GM19023 (cell line): ENCODE data around the gene DIAPH1.

Source experiments
- ATAC-seq: cut with Tn5 transposase; IDR thresholded peaks from one replicate; pipeline ENCODE4 v1.9.1; 2021; ENCODE audit warnings: mild to moderate bottlenecking, moderate library complexity; ENCODE audit not compliant: unreplicated experiment

DIAPH1 gene

DNA sequence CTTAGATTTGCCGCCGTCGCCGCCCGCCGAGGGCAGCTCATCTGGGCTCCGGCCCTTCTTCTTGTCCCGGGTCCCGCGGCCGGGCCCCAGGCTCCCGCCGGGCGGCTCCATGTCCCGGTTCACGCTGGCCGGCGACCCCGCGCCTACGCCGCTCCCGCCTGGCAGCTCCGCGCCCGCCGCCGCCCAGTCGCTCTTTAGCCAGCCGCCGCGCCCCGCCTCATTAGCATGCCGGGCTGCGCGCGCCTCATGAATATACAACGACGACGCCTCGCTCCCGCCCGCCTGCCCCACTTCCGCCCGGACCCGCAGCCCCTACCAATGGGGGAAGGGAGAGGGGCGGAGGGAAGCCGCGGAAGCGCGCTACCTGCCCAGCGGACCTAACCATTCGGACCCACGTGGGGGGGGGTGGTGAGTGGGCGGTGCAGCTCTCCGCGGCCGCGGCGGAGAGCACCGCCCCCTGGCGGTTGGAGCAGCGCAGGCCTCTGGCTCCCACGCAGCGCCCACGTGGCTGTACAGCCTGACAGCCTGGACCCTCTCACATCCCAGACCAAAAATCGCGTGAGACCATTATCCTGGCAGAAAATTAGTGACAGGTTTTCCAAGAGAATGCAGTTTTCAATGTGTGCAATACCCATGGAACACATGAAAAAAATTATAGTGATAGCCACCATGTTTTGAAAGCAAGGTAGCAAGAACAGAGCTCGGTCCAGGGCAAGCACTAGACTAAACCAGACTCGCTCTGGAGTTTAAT, at the start of gene DIAPH1:
Gene DIAPH1, minus strand, starts transcription at position 197 of the 751 bp plus-strand sequence. Its CDS starts 86 bp downstream, at position 111.
- peak; percentile 84 for ATAC-seq

DNA sequence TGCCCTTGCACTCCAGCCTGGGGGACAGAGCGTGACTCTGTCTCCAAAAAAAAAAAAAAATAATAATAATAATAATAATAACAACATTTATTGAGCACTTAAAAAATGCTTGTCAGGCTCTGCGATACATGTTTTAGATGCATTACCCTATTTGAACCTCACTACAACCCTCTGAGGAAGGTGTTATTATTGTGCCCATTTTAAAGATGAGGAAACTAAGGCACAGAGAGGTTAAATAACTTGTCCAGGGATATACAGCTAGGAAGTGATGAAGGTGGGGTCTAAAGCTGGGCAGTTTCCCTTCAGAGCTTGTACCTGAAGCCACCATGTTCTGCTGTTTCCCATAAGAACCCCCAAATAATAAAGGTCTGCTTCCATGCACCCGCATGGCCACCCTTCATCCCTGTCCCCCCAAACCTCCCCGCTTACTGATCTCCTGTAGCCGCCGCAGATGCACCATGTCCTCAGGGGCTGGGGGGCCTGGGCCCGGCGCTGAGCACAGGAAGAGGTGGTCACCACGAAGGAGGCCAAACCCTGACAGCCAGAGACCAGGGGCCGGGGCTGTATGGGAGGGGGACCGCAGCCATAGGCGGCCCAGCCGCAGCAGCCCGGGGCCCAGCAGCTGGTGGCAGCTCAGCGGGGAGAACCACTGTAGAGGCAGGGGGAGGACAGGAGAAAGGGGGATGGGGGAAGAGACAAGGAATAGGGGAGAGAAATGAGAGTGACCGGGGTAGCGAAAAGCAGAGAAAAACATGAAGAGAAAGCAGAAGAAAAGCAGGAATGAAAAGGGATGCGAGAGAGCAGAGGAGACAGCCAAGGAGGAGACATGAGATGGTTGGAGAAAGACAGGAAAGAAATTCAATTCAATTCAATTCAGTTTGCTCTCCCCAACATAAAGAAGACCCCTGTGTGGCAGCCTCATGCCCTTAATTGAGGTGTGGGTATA, 47.5 kb upstream of the DIAPH1 start:
- no peak for ATAC-seq

DNA sequence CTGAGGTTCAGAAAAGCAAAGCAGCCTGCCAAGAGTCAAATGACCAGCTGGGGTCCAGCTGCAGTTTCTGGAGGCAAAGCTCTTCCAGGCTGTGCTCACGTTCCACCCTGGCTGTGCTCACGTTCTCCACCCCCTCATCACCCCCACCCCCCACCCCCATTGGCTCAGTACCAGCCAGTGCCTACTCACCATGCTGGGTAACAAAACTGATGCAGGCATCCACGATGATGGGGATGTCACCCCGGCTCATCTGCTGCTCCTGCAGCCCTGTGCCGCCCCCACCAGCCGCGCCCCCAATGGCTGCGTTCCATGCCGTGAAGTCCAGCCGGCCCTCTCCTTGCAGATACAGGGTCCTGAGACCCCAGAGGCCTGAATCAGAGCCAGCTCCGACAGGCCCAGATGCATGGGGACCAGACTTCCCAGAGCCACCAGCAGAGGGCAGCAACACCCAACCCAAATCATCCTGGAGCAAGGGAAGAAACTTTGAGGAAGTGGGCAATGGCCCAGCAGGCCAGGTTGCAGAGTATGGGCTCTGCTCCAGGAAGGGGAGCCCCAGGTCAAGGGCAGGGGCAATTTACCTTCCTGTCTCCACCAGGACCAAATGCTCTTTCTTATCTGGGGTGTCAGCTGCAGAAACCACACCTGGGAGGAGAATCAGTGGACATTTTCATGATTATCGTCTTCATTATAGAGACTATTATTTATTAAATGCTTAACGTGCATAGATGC, 46.1 kb upstream of the DIAPH1 start:
- ATAC-seq = peak; percentile 88

DNA sequence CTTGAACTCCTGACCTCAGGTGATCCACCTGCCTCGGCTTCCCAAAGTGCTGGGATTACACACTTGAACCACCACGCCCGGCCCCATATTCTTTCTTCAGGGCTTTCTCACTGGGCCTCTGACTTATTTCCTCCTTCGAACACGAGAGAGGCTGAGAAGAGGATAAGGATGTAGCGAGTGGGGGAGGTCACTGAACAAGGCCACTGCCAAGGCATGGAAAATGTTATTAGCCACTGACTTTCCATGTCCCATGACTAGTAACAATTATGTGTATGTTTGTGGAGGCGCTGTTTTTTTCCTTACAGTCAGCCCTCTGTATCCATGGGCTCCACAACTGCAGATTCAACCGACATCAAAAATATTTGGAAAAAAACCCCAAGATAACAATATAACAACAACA, 44.7 kb upstream of the DIAPH1 start:
- no peak for ATAC-seq

DNA sequence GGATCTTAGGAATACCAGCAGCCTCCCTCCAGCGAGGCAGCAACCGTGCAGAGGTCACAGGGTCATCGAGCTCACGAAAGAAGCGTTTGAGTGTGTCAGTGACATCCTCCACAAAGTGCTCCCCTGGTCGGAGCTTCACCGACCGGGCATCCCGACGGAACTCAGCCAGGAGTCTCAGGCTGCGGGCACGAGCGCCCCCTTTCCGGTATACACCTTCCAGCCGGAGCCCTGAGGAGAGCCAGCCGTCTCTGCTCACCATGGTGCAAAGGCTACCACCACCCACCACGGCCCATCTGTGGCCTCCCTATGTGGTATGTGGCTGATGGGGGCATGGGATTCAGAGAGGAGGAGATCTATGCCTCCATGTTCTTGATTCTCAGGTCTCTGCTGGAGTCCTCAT, 43.2 kb upstream of the DIAPH1 start:
- ATAC-seq = no peak

DNA sequence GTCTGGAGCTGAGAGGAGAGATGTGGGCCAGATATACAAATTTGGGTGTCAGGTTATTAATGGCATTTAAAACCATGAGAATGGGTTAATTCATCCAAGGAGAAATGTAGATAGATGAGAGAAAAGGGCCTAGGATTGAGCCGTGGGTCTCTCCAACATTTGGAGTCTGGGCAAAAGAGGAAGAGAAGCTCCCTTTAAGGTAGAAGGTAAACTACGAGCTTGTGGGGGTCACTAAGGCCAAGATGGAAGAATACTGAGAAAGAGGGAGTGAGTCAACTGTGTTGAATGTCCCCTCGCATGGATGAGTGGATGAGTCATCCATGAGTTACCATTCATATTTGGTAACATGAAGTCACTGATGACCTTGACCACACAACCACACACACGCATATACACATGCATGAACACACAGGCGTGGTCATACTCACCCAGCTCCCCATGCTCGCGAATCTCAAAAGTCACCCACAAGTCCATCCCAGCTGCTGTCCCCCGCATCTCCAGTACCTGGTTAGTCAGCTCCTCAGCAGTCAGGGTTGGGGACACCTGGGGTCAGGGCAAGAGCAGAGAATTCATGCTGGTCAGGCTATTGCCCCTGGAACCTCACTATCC, 39.2 kb upstream of the DIAPH1 start:
- ATAC-seq = peak; percentile 71

DNA sequence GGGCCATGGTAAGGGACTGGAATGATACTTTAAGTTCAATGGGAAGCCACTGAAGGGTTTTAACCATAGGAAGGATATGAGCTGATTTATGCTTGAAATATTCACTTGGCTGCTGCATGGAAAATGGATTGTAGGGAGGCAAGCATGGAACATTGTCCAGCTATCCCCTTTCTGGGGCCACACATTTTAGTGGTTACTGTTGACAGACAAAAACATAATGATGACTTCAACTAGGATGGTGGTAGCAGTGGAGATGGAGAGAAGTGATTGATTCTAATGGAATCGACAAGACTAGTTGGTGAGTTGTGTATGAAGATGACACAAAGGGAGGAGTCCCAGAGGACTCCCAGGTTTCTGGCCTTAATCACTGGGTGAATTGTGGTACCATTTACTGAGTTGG, 38.6 kb upstream of the DIAPH1 start:
- ATAC-seq = no peak

DNA sequence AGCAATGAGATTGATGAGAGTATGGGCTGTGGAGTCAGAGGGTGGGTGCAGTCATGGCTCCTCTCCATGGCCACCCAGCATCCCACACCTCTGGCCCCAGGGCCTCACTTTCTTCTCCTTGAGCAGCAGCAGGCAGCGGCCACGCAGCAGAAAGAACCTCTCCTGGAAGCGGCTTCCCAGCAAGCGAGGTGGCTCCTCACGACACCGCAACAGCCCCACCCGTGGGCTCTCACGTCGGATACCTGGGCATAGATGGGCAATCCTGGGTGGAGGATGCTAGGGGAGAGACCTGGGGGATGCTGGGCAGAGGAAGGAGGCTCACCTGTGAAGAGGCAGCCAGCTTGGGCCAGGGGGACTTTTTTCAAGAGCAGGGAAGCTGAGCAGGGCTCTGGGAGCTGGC, 37.6 kb upstream of the DIAPH1 start:
- ATAC-seq = no peak

DNA sequence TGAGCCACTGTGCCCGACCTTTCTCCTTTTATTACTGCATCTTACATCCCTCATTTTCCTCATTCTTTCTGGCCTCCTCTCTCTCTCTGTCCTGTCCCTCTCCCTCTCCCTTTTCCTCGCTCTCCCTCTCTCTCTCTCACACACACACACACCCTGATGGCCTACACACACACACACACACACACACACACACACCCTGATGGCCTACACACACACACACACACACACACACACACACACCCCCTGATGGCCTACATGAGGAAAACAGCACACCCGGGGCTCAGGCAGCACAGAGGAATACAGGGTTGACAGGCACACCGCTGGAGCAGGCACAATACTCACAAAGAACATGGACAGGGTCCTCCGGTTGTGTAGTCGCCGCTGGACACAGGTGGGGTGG, 36.2 kb upstream of the DIAPH1 start:
- ATAC-seq = no peak

DNA sequence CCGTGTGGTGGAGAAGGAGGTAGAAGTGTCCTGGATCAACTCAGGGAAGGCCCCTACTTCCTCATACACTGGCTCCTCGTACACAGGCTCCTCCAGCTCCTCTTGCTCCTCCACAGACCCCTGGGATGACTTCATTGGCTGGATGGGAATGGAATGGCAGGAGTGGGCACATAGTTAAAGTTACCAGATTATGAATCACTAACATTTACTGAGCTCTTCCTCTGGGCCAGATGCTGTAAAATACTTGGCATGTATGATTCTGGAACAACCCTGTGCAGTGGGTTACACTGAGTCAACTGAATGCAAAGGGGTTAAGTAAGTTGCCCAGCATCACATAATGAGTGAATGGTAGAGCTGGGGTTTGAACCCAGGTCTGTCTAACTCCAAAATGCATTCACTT, 35.5 kb upstream of the DIAPH1 start:
- ATAC-seq = no peak

DNA sequence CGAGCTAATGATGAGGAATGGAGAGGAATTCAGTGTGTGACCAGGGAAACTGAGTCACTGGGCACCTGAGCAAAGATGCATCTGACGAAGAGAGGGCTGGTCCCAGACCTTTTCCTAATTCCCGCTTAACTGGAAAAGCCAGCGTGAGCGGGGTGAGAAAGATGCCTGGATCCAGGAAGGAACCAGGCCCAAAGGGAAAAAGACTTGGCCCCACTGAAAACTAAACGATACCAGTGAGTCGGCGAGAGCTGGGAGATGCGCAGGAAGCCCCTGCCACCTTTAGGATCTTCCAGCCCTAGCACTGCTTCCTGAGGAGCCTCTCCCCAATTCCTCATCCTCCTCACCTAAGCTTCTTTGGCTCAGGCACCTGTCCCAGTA, 32.9 kb upstream of the DIAPH1 start:
- ATAC-seq = no peak

DNA sequence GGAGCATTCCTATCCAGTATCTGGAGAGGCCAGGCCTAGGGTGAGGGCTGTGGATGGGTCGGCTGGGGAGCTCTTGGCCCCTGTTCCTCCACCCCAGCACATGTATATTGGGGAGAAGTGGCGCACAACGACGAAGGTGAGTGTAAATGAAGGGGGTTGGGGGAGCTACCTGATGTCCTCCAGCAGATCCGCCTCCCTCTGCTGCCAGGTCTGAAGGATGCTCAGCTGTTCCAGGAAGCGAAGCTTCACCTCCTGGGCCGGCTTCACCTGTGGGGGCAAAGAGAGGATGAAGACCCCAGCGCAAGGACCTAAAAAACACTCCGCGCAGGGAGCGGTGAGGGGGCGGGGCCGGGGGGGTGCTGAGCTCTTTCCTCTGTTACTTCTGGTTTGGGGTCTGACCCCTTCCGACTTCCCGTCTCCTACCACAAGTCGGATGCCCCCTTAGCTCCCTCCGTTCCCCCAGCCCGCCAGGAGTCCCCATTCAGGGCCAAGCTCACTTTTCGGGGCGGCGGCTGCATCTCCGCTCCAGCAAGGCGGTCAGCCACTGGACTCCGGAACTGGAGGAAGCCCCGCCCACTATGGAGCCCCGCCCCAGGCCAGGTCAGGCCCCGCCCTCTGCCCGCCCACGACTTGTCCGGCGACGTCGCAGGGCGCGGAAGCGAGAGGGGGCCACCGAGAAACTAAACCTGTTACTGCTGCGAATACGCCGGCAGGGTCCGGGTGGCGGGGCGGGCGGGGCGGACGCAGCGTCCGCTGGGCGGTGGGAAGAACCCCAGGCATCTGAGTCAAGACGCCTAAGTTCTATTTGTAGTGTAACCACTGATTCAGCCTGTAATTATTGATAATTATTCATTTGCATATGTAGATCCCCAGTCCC, 32.3 kb upstream of the DIAPH1 start, which contains the start of gene FCHSD1:
Gene FCHSD1, minus strand, starts transcription at position 568 of the 877 bp plus-strand sequence. Its CDS starts 50 bp downstream, at position 518.
- ATAC-seq = peak; percentile 97

DNA sequence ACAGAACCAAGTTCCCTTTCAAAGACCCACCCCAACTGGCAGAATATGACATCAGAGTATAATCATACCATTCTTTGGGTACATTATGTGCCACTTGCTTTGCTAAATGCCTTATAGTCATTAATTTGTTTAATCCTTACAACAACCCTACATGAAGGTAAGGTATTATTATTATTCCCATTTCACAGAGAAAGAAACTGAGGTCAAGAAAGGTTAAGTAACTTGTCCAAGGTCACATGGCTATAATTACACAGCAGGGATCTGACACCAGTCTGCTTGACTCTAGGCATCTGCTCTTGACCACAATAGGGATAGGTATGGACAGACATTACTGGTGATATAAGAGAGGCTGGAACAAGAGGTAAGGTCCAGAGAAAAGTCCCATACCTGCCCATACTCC, 31.2 kb upstream of the DIAPH1 start:
- no peak for ATAC-seq

DNA sequence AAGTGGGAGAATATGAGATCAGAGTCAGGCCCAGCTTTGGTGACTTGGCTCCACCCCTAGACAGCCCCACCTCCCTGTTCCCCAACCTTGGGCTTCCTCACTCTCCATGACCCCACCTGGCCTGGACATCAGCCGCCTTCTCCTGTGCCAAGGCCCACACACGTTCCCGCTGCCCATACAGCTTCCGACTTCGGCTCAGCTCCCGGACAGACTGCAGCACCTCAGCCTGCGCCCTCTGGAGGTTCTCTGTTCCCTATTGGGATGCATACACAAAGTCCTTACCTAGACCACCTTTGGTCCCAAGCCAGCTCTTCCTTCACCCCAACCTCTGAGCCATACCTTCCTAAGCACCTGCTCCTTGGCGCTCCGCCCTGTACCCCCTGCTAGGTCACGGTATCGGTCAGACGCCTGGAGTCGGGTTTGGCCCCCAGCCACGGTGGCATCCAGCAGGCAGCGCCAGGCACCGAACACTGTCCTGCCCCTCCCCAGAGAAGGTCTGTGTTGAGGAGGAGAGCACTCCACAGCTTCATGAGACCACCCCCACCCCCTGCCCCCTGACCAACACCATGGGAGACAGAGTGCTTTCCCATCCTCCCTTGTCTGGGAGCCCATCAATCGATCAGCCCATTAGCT, 30.4 kb upstream of the DIAPH1 start:
- ATAC-seq = no peak

DNA sequence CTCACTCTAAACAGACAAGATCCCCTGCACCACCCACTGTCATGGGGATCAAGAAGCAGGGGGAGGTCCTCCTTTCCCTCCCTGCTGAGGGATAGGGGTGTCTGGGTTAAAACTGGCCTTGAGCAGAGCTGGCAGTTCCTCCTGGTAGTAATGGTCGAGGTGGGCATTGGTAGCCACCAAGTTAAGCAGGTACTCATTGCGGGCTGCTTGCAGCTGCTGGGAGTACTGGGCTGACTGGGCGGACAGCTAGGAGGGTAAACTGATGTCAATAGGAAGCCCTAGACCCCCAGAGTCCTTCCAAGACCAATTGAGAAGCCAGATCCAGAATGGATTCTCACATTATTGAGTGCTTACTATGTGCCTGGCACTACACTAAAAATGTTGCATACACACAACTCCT, 29.1 kb upstream of the DIAPH1 start:
- ATAC-seq = no peak

DNA sequence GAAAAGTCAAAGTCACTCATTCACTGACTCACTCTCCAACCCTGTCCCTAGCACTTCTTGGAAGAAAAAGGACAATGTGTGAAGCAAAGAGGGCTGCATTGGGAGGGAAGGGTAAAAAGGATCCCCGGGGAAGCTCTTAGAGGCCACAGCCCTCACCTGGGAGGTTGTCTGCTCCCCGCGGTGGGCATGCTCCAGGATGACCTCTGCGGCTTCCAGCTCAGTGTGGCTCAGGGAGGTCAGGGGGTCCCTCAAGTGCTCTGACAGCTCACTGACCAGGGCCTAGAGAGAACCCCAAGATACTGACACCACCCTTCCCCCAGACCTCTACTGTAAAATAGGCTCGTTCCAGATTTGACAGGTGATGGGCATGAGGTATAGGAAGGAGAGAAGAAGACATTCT, 28.4 kb upstream of the DIAPH1 start:
- no peak for ATAC-seq

DNA sequence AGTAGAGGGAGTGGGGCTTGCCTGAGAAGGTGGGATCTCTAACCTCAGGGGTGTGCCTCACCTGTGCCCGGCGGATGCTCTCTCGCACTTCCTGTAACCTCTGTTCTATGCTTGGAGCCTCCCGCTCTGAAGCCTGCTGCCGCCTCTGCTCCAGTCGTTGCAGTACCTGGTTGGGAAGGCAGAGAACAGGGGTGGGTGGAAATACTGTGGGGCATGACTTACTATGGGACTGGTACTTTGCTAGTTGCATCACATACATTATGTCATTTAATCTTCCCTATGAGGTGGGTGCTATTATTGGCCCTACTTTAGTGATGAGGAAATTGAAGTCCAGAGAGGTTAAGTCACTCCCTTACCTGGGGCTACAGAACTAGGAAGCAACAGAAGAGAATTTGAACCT, 27.2 kb upstream of the DIAPH1 start:
- no peak for ATAC-seq

DNA sequence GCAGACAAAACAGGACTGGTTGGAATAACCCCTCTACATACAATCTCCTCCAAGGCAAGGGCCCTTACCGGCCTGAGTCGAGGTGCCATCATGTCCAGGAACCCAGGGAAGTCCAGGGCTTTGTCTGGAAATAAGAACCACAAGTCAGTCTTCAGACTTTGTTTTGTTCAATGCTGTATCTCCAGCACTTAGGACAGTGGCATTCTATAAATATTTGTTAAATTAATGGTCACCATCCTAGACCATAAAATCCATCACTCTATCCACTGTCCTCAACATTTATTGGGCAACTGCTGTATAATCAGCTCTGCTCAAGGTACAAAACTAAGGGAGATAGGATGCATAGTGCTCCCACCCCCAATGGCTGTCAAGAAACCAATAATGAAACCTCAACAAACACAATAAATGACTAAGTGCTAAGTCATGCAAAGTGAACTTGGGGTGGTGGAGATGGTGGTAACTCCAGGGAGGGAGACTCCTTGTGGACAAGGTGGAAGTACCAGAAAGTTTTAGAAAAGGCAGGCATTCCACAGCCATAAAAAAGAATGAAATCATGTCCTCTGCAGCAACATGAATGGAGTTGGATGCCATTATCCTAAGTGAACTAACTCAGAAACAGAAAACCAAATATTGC, 23.0 kb upstream of the DIAPH1 start:
- no peak for ATAC-seq

DNA sequence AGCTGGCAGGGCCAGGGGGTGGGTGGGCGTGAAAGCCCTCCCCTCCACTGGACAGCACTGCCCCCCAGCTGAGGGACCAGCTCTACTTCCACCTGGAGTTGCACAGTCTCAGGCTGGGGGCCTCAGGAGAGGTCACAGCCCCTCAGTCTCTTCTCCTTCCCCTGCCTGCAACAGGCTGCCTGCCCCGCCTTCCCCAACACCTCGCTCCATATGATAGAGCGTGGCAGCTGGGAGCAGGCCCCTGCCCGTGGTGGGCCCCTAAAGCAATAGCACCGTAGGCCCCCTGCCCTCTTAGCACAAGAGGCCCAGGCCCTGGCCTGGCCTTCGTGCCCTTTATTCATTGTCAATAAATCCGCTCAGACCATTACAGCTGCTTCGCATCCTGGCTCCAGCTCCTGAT, 21.9 kb upstream of the DIAPH1 start:
- no peak for ATAC-seq
